GM13976 (cell line): Measurements from ENCODE around the gene CD8A.

ENCODE experiments used
- DNase-seq: peaks from one replicate; pipeline ENCODE4 v3.0.0; 2012; ENCODE audit warnings: low spot score
- in situ Hi-C: fragments of 300-500 bp; cut with MboI; formaldehyde crosslinking; loops from one replicate; pipeline ENCODE4 v1.12.0; 2022; ENCODE audit warnings: low sequenced_read_pairs, mixed read lengths, inconsistent platforms; ENCODE audit not compliant: unreplicated experiment
- TF ChIP-seq, protein P1 (sequence below): IDR thresholded peaks from 2 replicates; pipeline ENCODE4 v1.5.1; 2012; ENCODE audit warnings: borderline replicate concordance, mild to moderate bottlenecking; ENCODE audit not compliant: insufficient read depth; ENCODE audit errors: extremely low read depth, missing control alignments, control extremely low read depth

Gene CD8A

GRCh38 chr2:86807133-86807467, 16.4 kb upstream of the CD8A start:
- in situ Hi-C loops, result no loop called here
- DNase-seq, result no peak
- TF ChIP-seq, protein P1, sequence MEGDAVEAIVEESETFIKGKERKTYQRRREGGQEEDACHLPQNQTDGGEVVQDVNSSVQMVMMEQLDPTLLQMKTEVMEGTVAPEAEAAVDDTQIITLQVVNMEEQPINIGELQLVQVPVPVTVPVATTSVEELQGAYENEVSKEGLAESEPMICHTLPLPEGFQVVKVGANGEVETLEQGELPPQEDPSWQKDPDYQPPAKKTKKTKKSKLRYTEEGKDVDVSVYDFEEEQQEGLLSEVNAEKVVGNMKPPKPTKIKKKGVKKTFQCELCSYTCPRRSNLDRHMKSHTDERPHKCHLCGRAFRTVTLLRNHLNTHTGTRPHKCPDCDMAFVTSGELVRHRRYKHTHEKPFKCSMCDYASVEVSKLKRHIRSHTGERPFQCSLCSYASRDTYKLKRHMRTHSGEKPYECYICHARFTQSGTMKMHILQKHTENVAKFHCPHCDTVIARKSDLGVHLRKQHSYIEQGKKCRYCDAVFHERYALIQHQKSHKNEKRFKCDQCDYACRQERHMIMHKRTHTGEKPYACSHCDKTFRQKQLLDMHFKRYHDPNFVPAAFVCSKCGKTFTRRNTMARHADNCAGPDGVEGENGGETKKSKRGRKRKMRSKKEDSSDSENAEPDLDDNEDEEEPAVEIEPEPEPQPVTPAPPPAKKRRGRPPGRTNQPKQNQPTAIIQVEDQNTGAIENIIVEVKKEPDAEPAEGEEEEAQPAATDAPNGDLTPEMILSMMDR, result no peak

DNA sequence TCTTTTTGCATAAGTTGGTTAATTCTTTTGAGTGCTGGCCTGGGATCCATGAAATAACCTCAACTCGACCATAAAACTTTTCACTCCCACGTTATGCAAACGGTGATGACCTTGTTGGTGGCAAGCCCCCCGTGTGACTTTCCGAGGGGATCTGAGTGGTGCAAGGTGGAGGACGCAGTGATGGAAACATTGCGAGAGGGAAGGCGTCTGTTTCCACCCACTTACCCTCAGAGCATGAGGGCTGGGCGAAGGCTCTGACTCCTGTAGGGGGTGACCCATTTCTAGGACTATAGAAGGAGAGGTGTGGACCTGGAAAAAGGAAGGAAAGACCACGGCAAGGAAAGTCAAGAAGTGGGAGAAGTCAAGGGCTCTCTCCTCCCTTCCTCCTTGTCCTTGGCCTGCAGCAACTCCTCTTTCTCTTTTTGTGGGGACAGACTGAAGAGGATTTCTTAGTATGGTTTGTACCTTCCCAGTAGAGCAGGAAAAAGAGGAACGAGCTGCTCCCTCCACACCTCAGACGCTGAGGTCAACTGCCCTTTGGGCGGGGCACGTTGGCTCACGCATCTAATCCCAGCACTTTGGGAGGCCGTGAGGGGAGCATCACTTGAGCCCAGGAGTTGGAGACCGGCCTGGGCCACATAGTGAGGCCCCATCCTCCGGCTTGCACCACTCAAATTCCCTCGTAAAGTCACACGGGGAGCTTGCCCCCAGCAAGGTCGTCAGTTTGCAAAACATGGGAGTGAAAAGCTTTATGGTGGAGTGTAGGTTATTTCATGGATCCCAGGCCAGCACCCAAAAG, 15.5 kb upstream of the CD8A start:
- in situ Hi-C loops, result no loop called here
- TF ChIP-seq, protein P1, result no peak
- no peak for DNase-seq

DNA sequence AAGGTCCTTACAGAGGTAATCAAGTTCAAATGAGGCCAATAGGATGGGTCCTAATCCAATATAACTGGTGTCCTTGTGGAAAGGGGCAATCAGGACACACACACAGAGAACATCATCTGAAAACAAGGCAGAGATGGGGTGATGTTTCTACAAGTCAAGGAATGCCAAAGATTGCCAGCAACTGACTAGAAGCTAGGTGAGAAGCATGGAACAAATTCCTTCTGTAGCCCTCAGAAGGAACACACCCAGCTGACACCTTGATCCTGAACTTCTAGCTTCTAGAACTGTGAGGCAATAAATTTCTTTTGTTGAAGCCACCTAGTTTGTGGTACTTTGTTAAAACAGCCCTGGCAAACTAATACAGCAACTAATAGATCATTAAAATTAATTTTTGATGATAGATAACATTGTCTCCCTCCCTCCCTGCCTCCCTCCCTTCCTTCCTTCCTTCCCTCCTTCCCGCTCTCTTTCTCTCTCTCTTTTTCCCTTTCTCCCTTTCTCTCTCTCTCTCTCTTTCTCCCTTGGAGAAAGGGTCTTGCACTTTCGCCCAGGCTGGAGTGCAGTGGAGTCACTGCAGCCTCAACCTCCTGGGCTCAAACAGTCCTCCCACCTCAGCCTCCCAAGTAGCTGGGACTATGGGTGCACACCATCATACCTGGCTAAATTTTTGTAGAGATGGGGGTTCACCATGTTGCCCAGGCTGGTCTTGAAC, 10.3 kb upstream of the CD8A start:
- TF ChIP-seq, protein P1, result no peak
- DNase-seq, result no peak
- in situ Hi-C loops, result no loop called here

DNA sequence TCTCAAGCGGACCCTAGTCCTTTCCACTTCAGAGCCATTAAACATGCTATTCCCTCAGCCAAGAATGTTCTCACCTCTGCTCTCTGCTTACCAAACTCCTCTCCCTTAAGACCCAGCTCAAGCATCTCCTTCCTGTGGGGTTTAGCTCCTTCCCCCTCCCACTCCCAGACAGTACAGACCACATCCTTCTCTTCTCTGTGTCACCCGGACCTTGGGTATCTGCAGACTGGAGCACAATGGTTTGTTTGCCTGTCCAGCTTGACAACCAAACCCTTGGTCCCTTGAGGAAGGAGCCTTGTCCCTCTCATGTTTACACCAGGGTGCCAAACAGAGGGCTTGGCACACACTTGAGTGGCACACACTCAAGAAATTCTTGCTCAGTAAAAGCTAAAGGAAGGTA, 4.1 kb upstream of the CD8A start:
- in situ Hi-C loops, result no loop called here
- TF ChIP-seq, protein P1, result no peak
- no peak for DNase-seq

GRCh38 chr2:86793752-86794151, 3.0 kb upstream of the CD8A start:
- TF ChIP-seq, protein P1, result no peak
- no peak for DNase-seq
- in situ Hi-C loops, result no loop called here

DNA sequence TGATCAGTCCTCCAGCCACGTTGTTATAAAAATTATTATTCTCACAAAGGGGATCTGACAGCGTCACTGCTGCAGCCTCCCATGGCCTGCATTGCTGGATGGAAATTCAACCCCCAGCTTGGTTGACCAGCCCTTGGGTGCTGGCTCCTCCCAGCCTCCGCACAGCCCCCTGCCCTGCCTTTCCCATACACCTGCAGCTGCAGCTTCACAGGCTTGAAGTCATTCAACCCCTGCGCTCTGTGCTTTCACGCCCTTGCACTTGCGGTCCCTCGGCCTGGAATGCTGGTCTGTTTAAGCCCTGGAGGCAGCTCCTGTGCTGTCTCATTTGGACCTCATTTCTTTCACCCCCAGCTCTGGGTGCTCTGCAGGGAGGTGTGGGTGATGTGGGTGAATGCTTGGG, 860 bp upstream of the CD8A start:
- DNase-seq, result no peak
- TF ChIP-seq, protein P1, result no peak
- in situ Hi-C loops, result no loop called here
